IgD-negative memory B cell (primary cell): ENCODE measurements around the gene SFI1. TPM values are rescaled to one million over a fixed set of nuclear protein-coding genes. Genes with fewer than 3 reads are reported as not detected.
"Not testable (repeated sequence)": the region's sequence is repeated elsewhere in the genome, so short reads cannot be mapped to it uniquely, and the experiment has no call there.

ENCODE experiments used
- H3K27ac Mint-ChIP-seq, 3 donors: one replicate each; pipeline ENCODE4 v1.8.0; 2020 to 2022; ENCODE audit warnings: mild to moderate bottlenecking in 3 of 3, mixed read lengths in 3 of 3, moderate library complexity in 1 of 3
- H3K27me3 Mint-ChIP-seq: one replicate; pipeline ENCODE4 v1.8.0; 2021; ENCODE audit warnings: mixed read lengths
- H3K36me3 Mint-ChIP-seq: one replicate; pipeline ENCODE4 v1.8.0; 2020; ENCODE audit warnings: mild to moderate bottlenecking, mixed read lengths
- H3K4me1 Mint-ChIP-seq, 3 donors: one replicate each; pipeline ENCODE4 v1.8.0; 2020 to 2022; ENCODE audit warnings: mixed read lengths in 3 of 3, mild to moderate bottlenecking in 1 of 3
- H3K4me3 Mint-ChIP-seq, 4 donors: one replicate each; pipeline ENCODE4 v1.8.0; 2020 to 2022; ENCODE audit warnings: mild to moderate bottlenecking in 4 of 4, mixed read lengths in 4 of 4, moderate library complexity in 3 of 4
- H3K9me3 Mint-ChIP-seq, 3 donors: one replicate each; pipeline ENCODE4 v1.8.0; 2020 to 2021; ENCODE audit warnings: mixed read lengths in 3 of 3, mild to moderate bottlenecking in 1 of 3
- polyA plus RNA-seq: library from polyadenylated mRNA; unstranded; fragments of 300-500 nt; fragmentation: Illumina TruSeq; gene quantifications from one replicate; pipeline ENCODE4 v1.2.3, GENCODE V29; 2021

The SFI1 gene
- polyA plus RNA-seq, 1 donor from 2014 or later, result 15.5 TPM

DNA sequence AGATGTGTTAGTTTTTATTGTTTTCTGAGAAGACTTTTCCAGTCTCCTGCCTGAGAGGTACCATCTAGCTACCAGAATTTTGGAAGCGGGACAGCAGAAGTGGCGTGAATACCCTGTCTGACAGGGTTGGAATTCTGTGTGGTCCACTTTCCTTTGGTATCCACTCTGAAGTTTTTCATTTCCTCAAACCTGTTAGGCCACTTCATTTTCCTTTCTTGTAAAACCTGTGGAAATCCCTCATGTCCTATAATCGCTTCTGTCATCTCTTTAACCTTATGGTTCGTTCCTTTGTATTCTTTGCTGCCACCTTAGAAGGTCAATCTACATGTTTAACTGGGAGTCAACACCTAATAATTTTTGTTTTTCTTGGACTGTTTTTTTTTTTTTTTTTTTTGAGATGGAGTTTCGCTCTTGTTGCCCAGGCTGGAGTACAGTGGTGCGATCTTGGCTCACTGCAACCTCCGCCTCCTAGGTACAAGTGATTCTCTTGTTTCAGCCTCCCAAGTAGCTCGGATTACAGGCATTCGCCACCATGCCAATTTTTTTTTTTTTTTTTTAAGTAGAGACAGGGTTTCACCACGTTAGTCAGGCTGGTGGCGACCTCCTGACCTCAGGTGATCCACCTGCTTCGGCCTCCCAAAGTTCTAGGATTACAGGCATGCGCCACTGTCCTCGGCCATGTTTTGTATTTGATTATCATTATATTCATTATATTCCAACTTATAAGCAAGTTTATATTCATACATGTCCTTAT, 7.1 kb downstream of the SFI1 start:
- peaks cover 11% of the 10 kb centered on the region for H3K36me3 Mint-ChIP-seq
- no peak overlapping the region for H3K4me3 Mint-ChIP-seq
- no peaks in the 10 kb centered on the region for H3K27me3 Mint-ChIP-seq
- H3K27ac Mint-ChIP-seq, result no peak overlapping the region
- no peaks in the 10 kb centered on the region for H3K9me3 Mint-ChIP-seq
- H3K4me1 Mint-ChIP-seq, result peaks cover 6 to 18% (median 12%) of the 10 kb centered on the region in 3 donors

DNA sequence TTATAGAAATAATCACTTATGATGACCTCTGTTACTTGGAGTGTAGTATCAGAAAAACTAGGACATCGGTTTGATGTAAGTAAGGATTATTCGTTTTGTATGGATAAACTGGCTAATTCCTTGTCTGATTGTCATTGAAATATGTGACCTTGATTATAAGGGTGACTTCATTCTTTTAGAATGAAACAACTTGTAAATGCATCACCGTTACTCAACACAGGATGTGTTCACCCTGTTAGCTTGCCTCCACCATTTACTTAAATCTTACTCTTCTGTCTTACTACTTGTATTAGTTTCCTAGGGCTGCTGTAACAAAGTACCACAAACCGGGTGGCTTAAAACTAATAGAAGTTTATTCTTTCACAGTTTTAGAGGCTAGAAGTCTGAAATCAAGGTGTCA, 7.9 kb downstream of the SFI1 start:
- no peaks in the 10 kb centered on the region for H3K9me3 Mint-ChIP-seq
- no peak overlapping the region for H3K27ac Mint-ChIP-seq
- no peak overlapping the region for H3K4me3 Mint-ChIP-seq
- H3K4me1 Mint-ChIP-seq, result peaks cover 7 to 21% (median 16%) of the 10 kb centered on the region in 3 donors
- peaks cover 14% of the 10 kb centered on the region for H3K36me3 Mint-ChIP-seq
- no peaks in the 10 kb centered on the region for H3K27me3 Mint-ChIP-seq

- peaks cover 19% of the 10 kb centered on the region for H3K36me3 Mint-ChIP-seq
Measured at GRCh38 chr22:31507517-31507916, 11.2 kb downstream of the SFI1 start.

DNA sequence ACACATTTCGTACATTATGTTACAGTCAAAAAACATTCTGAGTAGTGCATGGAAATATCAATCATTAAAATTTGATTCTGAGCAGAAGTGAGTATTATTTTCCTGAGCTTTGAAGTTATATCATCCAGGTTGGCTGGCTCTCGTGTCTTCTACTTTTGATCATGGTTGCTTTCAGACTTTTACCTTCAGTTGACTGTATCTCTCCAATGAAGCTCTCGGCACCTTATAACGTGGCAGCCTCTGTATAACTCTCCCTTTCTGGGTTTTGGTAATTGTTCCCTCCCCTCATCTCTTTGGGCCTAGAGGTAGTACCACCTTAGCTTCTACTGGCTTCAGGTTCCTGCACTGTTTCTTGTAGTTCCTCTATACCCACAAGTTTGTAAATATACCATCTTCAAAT, 12.2 kb downstream of the SFI1 start:
- H3K27ac Mint-ChIP-seq, result peak overlapping the region in 1 of 3 donors; percentile 48
- H3K9me3 Mint-ChIP-seq, result no peaks in the 10 kb centered on the region
- no peak overlapping the region for H3K4me3 Mint-ChIP-seq
- peaks cover 5 to 18% (median 14%) of the 10 kb centered on the region in 3 donors for H3K4me1 Mint-ChIP-seq
- no peaks in the 10 kb centered on the region for H3K27me3 Mint-ChIP-seq
- H3K36me3 Mint-ChIP-seq, result peaks cover 20% of the 10 kb centered on the region

More at GRCh38 chr22:31507517-31507916, 11.2 kb downstream of the SFI1 start:
- not testable (repeated sequence) for H3K4me3 Mint-ChIP-seq, H3K27me3 Mint-ChIP-seq, H3K9me3 Mint-ChIP-seq
- Mint-ChIP-seq H3K4me1 (peaks cover 8 to 21% (median 16%) of the 10 kb centered on the region in 3 donors), H3K27ac (peak overlapping the region in 1 of 3 donors; percentile 54)

DNA sequence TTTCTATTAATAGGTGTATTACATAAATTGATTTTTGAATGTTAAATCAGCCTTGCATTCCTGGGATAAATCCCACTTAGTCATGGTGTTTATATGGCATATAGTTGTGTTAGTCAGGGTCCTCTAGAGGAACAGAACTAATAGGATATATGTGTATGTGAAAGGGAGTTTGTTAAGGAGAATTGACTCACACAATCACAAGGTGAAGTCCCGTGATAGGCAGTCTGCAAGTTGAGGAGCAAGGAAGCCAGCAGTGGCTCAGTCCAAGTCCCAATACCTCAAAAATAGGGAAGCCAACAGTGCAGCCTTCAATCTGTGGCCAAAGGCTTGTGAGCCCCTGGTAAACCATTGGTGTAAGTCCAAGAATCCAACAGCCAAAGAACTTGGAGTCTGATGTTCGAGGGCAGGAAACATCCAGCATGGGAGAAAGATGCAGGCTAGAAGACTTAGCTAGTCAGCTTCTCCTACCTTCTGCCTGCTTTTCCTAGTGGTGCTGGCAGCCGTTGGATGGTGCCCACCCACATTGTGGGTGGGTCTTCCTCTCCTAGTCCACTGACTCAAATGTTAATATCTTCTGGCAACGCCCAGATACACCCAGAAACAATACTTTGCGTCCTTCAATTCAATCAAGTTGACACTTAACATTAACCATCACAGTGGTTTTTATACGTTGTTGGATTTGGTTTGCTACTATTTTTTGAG, 12.9 kb downstream of the SFI1 start:
- no peak overlapping the region for H3K4me3 Mint-ChIP-seq
- H3K36me3 Mint-ChIP-seq, result peaks cover 19% of the 10 kb centered on the region
- no peak overlapping the region for H3K27ac Mint-ChIP-seq
- peaks cover 5 to 18% (median 12%) of the 10 kb centered on the region in 3 donors for H3K4me1 Mint-ChIP-seq
- no peaks in the 10 kb centered on the region for H3K27me3 Mint-ChIP-seq
- H3K9me3 Mint-ChIP-seq, result no peaks in the 10 kb centered on the region

GRCh38 chr22:31520051-31520450, 23.7 kb downstream of the SFI1 start:
- Mint-ChIP-seq H3K36me3 (peaks cover 2% of the 10 kb centered on the region), H3K4me1 (peaks cover 12 to 15% (median 14%) of the 10 kb centered on the region in 3 donors), H3K27me3 (no peaks in the 10 kb centered on the region), H3K9me3 (no peaks in the 10 kb centered on the region), H3K27ac (no peak overlapping the region), H3K4me3 (no peak overlapping the region)

DNA sequence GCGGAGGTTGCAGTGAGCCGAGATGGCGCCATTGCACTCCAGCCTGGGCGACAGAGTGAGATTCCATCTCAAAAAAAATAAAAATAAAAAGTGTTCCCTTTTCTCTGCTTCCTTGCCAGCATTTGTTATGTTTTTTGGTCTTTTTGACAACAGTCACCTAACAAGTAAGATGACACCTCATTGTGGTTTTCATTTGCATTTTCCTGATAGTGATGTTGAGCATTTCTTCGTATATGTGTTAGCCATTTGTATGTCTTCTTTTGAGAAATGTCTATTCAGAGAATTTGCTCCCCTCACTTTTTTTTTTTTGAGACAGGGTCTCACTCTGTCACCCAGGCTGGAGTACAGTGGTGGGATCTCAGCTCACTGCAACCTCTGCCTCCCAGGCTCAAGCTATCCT, 27.8 kb downstream of the SFI1 start:
- Mint-ChIP-seq H3K4me3 (peak overlapping the region in 1 of 4 donors; percentile 33), H3K4me1 (peaks cover 10 to 14% (median 12%) of the 10 kb centered on the region in 3 donors)
- not testable (repeated sequence) for H3K36me3 Mint-ChIP-seq, H3K9me3 Mint-ChIP-seq, H3K27me3 Mint-ChIP-seq, H3K27ac Mint-ChIP-seq

DNA sequence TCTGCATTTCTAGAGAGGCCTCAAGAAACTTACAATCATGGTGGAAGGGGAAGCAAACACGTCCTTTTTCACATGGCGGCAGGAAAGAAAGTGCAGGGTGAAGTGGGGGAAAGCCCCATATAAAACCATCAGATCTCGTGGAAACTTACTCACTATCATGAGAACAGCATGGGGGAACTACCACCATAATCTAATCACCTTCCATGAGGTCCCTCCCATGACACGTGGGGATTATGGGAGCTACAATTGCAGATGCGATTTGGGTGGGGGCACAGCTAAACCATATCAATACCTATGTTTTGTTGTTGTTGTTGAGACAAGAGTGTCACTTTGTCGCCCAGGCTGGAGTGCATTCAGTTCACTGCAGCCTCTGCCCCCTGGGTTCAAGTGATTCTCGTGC, 29.9 kb downstream of the SFI1 start:
- Mint-ChIP-seq H3K9me3 (no peaks in the 10 kb centered on the region), H3K36me3 (peaks cover 2% of the 10 kb centered on the region), H3K27ac (peak overlapping the region in 1 of 3 donors; percentile 58), H3K27me3 (no peaks in the 10 kb centered on the region), H3K4me1 (peaks cover 7 to 12% (median 9%) of the 10 kb centered on the region in 3 donors), H3K4me3 (no peak overlapping the region)

DNA sequence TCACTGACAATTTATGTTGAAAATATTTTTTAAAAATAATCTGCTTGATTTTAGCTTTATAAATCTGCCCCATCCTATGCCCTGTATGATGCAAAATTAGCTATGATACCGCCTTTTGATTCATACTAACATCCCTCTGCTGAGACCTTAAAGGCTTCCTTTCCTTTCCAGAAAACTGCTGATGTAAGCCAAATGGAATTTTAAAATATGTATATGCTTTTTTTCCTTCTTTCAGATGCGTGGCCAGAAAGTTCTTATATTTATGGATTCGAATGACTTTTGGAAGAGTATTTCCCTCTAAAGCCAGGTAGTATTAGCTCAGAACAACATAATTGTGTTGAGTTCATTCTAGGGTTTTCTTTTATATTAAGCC, 34.5 kb downstream of the SFI1 start:
- Mint-ChIP-seq H3K9me3 (no peaks in the 10 kb centered on the region), H3K27me3 (no peaks in the 10 kb centered on the region), H3K36me3 (peaks cover 12% of the 10 kb centered on the region), H3K4me3 (no peak overlapping the region), H3K4me1 (peaks cover 3 to 5% (median 3%) of the 10 kb centered on the region in 3 donors), H3K27ac (no peak overlapping the region)

- no peaks in the 10 kb centered on the region for H3K27me3 Mint-ChIP-seq
- no peaks in the 10 kb centered on the region for H3K9me3 Mint-ChIP-seq
- H3K4me3 Mint-ChIP-seq, result no peak overlapping the region
- H3K27ac Mint-ChIP-seq, result no peak overlapping the region
- H3K4me1 Mint-ChIP-seq, result peaks cover 0 to 4% (median 3%) of the 10 kb centered on the region in 3 donors
- H3K36me3 Mint-ChIP-seq, result peaks cover 14% of the 10 kb centered on the region
Measured at GRCh38 chr22:31532060-31532459, 35.7 kb downstream of the SFI1 start.

- Mint-ChIP-seq H3K4me3 (no peak overlapping the region), H3K27me3 (no peaks in the 10 kb centered on the region), H3K36me3 (peaks cover 15% of the 10 kb centered on the region), H3K4me1 (peaks cover 0 to 4% (median 3%) of the 10 kb centered on the region in 3 donors), H3K27ac (peak overlapping the region in 2 of 3 donors; percentile 36 to 69), H3K9me3 (no peaks in the 10 kb centered on the region)
Measured at GRCh38 chr22:31533374-31533773, 37.0 kb downstream of the SFI1 start.

DNA sequence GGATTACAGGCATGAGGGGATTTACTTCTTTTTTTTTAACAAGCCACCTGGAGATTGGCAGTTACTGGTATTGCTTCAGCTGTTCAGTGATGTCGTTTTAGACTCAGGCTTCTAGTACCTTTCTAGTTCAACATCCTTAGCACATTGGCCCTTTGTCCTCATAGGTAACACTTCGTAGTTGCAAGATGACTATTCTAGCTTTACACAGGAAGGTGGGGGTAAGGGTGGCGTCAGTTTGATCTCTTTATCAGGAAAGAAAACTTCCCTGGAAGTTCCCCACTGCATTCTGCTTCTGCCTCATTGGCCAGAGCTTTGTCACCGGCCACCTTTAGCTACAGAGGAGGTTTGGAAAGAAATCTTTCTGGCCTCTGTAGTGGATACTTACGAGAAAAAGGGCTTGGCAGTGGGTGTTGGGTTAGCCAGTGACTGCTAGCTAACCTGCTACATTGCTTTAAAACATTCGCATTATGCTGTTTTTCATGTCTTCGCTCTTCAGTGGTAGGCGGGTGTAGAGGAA, 40.7 kb downstream of the SFI1 start:
- no peaks in the 10 kb centered on the region for H3K27me3 Mint-ChIP-seq
- H3K36me3 Mint-ChIP-seq, result peaks cover 21% of the 10 kb centered on the region
- H3K9me3 Mint-ChIP-seq, result no peaks in the 10 kb centered on the region
- H3K27ac Mint-ChIP-seq, result peak overlapping the region in 2 of 3 donors; percentile 28 to 67
- H3K4me1 Mint-ChIP-seq, result peaks cover 4 to 7% (median 5%) of the 10 kb centered on the region in 3 donors
- no peak overlapping the region for H3K4me3 Mint-ChIP-seq

- Mint-ChIP-seq H3K9me3 (no peaks in the 10 kb centered on the region), H3K4me3 (no peak overlapping the region), H3K36me3 (peaks cover 12% of the 10 kb centered on the region), H3K27ac (peak overlapping the region in 1 of 3 donors; percentile 20), H3K4me1 (peaks cover 4 to 7% (median 5%) of the 10 kb centered on the region in 3 donors), H3K27me3 (no peaks in the 10 kb centered on the region)
Measured at GRCh38 chr22:31538815-31539214, 42.5 kb downstream of the SFI1 start.

DNA sequence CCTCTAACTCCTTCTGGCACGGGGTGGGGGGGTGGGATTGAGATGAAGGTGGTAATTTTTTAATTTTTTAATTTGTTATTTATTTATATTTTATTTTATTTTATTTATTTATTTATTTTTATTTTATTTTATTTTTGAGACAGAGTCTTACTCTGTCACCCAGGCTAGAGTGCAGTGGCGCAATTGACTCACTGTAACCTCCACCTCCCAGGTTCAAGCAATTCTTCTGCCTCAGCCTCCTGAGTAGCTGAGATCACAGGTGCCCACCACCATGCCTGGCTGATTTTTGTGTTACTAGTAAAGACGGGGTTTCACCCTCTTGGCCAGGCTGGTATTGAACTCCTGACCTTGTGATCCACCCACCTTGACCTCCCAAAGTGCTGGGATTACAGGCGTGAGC, 43.8 kb downstream of the SFI1 start:
- H3K27me3 Mint-ChIP-seq, H3K9me3 Mint-ChIP-seq, H3K36me3 Mint-ChIP-seq, H3K27ac Mint-ChIP-seq, H3K4me3 Mint-ChIP-seq, H3K4me1 Mint-ChIP-seq: not testable (repeated sequence)

- Mint-ChIP-seq H3K27me3 (no peaks in the 10 kb centered on the region), H3K36me3 (peaks cover 9% of the 10 kb centered on the region), H3K4me3 (no peak overlapping the region), H3K9me3 (no peaks in the 10 kb centered on the region), H3K4me1 (peaks cover 1 to 7% (median 5%) of the 10 kb centered on the region in 3 donors), H3K27ac (no peak overlapping the region)
Measured at GRCh38 chr22:31540966-31541365, 44.6 kb downstream of the SFI1 start.
